ENCODE measurements around the gene CAB39. TPM values are rescaled to one million over a fixed set of nuclear protein-coding genes. Genes with fewer than 3 reads are reported as not detected.
A peak's percentile ranks its signal among the peaks of the same experiment; 100 is the strongest.

Gene CAB39
- total RNA-seq (10 to 100 TPM; 83.6 to 100.0 (median 89.6) TPM), polyA plus RNA-seq (47.2 TPM)
- long read RNA-seq, donor 1, transcript CAB39-201 (9 exons, 3,826 nt), result major isoform, 236 of 256 reads
- long read RNA-seq, donor 1, partial matches to known transcripts, result 11 of 256 reads
- long read RNA-seq, donor 1, other reads (novel, unspliced or antisense), result 6 of 256 reads
- long read RNA-seq, donor 2, transcript CAB39-201 (9 exons, 3,826 nt), result major isoform, 119 of 132 reads
- long read RNA-seq, donor 2, partial matches to known transcripts, result 4 of 132 reads
- long read RNA-seq, donor 2, other reads (novel, unspliced or antisense), result 7 of 132 reads
- long read RNA-seq, donor 3, transcript CAB39-201 (9 exons, 3,826 nt), result major isoform, 27 of 61 reads
- long read RNA-seq, donor 3, transcript CAB39-202 (9 exons, 1,626 nt), result minor isoform, 15 of 61 reads
- long read RNA-seq, donor 3, partial matches to known transcripts, result 19 of 61 reads
- long read RNA-seq, donor 3, other reads (novel, unspliced or antisense), result 0 of 61 reads
- long read RNA-seq, donor 4, transcript CAB39-201 (9 exons, 3,826 nt), result major isoform, 137 of 148 reads
- long read RNA-seq, donor 4, partial matches to known transcripts, result 5 of 148 reads
- long read RNA-seq, donor 4, other reads (novel, unspliced or antisense), result 4 of 148 reads

DNA sequence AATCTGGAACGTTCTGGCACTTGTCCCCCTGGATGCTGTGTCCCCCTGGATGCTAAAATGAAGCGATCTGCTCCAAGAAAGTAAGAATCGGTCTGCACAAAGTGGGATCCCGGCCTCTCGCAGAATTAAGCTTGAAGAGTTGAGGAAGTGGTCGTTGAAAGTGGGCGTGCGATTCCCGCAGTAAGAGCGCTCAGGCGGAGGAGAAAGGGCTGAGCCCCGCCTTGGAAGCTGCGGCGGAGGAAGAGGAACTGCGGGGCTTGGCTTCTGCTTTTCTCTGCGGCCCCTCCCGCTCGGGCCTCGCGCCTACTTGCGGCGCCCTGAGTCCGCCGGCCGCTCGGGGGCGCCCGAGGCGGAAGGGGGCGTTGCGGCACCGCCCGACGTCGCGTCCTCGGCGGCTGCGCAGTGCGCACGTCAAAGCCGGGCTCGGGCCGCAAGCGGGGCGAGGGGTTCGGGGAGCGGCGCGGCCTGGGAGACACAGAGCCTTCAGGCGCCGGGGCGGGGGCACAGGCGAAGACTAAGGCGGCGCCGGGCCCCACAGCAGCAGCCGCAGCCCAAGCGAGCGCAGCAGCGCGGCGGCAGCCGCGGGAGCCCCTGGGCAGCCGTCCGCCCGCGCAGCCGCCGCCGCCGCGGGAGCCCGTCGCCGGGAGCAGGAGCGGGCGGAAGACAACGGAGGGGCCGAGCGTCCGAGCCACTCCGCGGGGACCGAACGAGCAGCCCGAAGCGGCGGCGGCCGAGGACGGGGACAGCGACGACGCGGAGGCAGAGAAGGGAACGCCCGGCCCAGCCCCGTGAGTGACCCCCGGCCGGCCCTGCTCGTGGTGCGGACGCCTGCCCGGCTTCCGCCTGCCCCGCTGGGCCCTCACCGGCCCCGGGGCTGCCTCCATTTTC lies at the start of gene CAB39:
Gene CAB39 (plus strand): TSS at position 400 of the 888 bp plus-strand sequence. CDS start 47,160 bp downstream, outside the sequence.
- under 1% methylated on average over 110 of the region's 110 CpGs for WGBS
- H3K27ac ChIP-seq (ENCODE audit: low read length), result peak within 1 kb of the TSS; percentile 90
- intact Hi-C loops (cut with DNase I), result loop anchor here (5.0 to 10.0 kb wide), 2 partner anchors 82 to 85 kb away; no protein-coding TSS in a partner anchor
- H3K9me3 ChIP-seq (ENCODE audit: control insufficient read depth, low read length), result no peaks in the 10 kb centered on the region
- H3K27me3 ChIP-seq (ENCODE audit: control insufficient read depth, insufficient read depth), result no peaks in the 10 kb centered on the region
- DNase-seq, result peak; percentile 90 to 96 (median 95)
- peak; percentile 96 for ATAC-seq
- H3K4me3 ChIP-seq (ENCODE audit: low read length), result peak within 1 kb of the TSS; percentile 100
- peaks cover 10% of the 10 kb centered on the region for H3K4me1 ChIP-seq (ENCODE audit: control insufficient read depth, insufficient read depth, low read length)

DNA sequence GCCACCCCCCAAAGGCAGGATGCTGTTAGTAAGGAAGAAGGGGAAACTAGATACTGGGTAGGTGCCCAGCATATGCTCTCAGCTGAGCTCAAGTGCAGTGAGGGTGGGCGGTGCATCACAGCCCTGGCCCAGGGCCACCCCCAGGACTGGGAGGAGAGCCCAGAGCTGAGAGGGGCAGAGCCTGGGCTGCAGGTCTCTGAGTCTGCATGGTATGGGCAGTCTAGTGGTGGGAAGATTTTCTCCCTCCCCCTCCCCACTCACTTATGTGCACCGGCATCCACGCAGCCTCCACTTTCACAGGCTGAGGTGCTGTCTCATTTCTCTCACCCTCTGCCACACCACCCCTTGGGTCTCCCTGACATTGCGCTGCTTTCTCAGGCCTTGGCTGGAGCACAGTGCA lies 48.5 kb upstream of the CAB39 start:
- Histone ChIP-seq H3K4me3 (ENCODE audit: low read length) (no peak overlapping the region), H3K4me1 (ENCODE audit: control insufficient read depth, insufficient read depth, low read length) (peaks cover 6% of the 10 kb centered on the region)

DNA sequence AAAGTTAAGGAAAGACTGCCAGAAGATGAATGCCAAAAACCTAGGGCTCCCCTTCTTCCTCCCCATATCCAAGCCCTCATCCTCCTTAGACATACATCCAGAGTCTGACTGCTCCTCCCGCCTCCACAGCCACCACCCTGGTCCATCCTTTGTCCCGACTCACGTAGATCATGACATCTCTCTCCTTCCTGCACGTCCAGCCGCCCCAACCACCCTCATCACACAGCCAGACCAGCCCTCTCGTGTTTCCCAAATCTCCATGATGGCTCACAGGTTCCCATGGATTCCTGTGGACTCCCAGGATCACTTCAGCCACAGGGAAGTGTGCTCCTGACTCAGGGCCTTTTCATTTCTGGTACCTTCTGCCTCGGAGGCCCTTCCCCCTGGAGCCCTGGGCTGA lies 47.8 kb upstream of the CAB39 start:
- intact Hi-C loops (cut with DNase I), result no loop called here
- Histone ChIP-seq H3K9me3 (ENCODE audit: control insufficient read depth, low read length) (no peaks in the 10 kb centered on the region), H3K27me3 (ENCODE audit: control insufficient read depth, insufficient read depth) (no peaks in the 10 kb centered on the region), H3K27ac (ENCODE audit: low read length) (no peak overlapping the region), H3K4me1 (ENCODE audit: control insufficient read depth, insufficient read depth, low read length) (peaks cover 8% of the 10 kb centered on the region), H3K4me3 (ENCODE audit: low read length) (no peak overlapping the region)
- DNase-seq, result no peak
- no peak for ATAC-seq
- 83% methylated on average over 7 of the region's 7 CpGs for WGBS

More for the DNA sequence above, 48.5 kb upstream of the CAB39 start:
- intact Hi-C loops (cut with DNase I), result no loop called here
- ATAC-seq, result peak; percentile 55 to 59
- Histone ChIP-seq H3K9me3 (ENCODE audit: control insufficient read depth, low read length) (no peaks in the 10 kb centered on the region), H3K27ac (ENCODE audit: low read length) (no peak overlapping the region), H3K27me3 (ENCODE audit: control insufficient read depth, insufficient read depth) (no peaks in the 10 kb centered on the region)
- DNase-seq, result peak; percentile 42 to 86 (median 75)
- 48% methylated on average over 4 of the region's 4 CpGs for WGBS

DNA sequence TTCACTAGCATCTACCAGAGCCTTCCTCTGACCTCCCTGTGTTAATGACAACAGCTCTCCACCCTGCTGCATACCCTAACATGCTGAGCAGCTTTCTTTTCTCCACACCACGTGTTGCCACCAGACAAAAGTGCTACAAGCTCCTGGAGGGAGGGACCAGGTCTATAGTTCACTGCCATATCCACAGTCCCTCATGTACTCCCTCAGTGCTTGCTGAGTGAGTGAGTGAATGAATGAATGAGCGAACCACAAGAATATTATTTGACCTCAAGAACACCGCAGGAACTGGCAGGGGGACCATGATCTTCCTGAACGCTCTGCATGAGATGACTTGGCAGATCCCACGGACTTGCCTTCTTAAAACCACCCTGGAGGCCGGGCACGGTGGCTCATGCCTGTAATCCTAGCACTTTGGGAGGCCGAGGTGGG lies 47.4 kb upstream of the CAB39 start:
- no peak overlapping the region for H3K27ac ChIP-seq (ENCODE audit: low read length)
- H3K27me3 ChIP-seq (ENCODE audit: control insufficient read depth, insufficient read depth), result no peaks in the 10 kb centered on the region
- 78% methylated on average over 8 of the region's 8 CpGs for WGBS
- no peaks in the 10 kb centered on the region for H3K9me3 ChIP-seq (ENCODE audit: control insufficient read depth, low read length)
- DNase-seq (no peak), ATAC-seq (no peak)
- H3K4me3 ChIP-seq (ENCODE audit: low read length), result no peak overlapping the region
- peaks cover 7% of the 10 kb centered on the region for H3K4me1 ChIP-seq (ENCODE audit: control insufficient read depth, insufficient read depth, low read length)
- intact Hi-C loops (cut with DNase I), result no loop called here

DNA sequence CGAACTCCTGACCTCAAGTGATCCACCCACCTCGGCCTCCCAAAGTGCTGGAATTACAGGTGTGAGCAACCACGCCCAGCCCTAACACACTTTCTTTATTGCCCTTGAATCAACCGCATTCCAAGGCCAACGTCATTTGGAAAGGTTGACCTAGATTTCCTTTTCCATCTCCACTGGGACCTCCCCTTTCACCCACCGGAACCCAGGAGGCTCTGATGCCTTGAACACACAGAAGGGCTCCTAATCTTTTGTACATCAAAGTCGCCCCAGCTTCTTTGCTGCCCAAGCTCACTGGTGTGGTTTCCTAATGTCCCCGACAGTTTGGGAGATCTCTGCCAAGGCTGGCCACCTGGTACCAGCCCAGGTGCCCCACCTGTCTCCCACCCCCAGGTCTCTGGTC lies 46.2 kb upstream of the CAB39 start:
- no peaks in the 10 kb centered on the region for H3K27me3 ChIP-seq (ENCODE audit: control insufficient read depth, insufficient read depth)
- H3K4me1 ChIP-seq (ENCODE audit: control insufficient read depth, insufficient read depth, low read length), result peaks cover 6% of the 10 kb centered on the region
- H3K4me3 ChIP-seq (ENCODE audit: low read length), result no peak overlapping the region
- no peaks in the 10 kb centered on the region for H3K9me3 ChIP-seq (ENCODE audit: control insufficient read depth, low read length)
- no peak for DNase-seq
- no peak overlapping the region for H3K27ac ChIP-seq (ENCODE audit: low read length)
- WGBS, result 74% methylated on average over 8 of the region's 8 CpGs
- intact Hi-C loops (cut with DNase I), result no loop called here
- no peak for ATAC-seq

DNA sequence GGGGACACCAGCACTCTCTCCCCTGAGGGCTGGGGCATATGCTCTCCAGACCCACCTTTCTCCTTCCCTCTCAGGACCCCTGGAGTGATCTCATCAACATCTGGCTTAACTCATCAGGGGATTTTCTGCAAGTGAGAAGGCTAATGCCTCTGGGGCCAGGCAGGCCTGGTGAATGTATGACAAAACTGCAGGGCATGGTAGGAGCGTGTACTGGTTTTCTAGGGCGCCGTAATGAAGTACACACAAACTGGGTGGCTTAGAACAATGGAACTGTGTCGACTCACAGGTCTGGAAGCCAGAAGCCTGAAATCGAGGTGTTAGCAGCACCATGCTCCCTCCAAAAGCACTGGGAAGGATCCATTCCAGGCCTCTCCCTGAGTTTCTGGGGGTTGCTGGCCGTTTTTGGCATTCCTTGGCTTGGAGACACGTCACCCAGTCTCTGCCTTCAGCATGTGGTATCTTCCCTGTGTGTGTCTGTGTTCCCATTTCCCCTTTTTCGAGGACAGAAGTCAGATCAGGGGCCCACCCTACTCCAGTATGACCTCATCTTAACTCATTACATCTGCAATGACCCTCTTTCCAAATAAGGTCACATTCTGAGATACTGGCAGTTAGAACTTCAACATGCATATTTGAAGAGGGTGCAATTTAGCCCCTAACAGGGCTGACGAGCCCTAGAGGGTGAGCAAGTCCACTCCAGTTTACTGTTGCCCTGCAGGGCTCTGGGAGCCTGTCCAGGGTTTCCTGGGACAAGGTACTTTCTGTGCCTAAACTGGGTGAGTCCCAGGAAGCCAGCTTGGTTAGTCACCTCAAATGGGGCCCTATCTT lies 45.5 kb upstream of the CAB39 start:
- DNase-seq, result no peak
- peak in 1 of 2 donors; percentile 32 for ATAC-seq
- WGBS, result 61% methylated on average over 9 of the region's 9 CpGs
- Histone ChIP-seq H3K4me1 (ENCODE audit: control insufficient read depth, insufficient read depth, low read length) (peaks cover 6% of the 10 kb centered on the region), H3K27ac (ENCODE audit: low read length) (no peak overlapping the region), H3K9me3 (ENCODE audit: control insufficient read depth, low read length) (no peaks in the 10 kb centered on the region), H3K27me3 (ENCODE audit: control insufficient read depth, insufficient read depth) (no peaks in the 10 kb centered on the region), H3K4me3 (ENCODE audit: low read length) (no peak overlapping the region)
- intact Hi-C loops (cut with DNase I), result no loop called here

DNA sequence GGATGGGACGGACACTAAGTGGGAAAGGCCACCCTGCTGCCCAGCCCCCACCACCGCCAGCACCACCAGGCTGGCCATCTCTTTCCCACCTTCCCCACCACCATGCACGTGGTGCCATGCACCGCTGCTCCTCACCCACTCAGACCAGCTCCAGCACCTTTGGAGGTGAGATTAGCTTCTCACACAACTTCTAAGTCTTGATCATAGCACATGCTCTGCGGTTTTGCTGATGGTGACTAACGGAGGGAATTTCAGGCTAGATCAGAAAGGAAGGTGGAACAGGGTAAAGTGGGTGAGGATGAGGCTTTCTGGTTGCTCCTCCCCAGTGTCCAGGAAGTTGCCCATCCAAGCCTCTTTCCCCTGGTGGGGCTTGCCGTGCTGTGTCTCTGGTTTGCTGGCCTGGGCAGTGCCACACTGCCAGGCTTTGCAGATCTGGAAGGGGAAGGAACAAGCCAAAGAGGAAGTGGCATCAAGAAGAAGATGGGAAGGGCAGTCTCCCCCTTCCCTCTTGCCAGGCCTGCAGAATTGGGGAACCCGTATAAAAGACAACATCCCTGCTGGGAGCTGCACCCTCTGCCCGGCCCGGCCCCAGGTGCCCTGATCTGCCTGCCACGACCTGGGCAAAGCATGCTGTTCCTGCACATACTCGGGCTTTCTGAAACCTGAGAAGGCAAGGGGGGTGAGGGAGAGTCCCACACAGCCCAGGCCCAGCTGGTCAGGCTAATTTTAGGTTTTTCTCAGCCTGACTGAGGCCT lies 44.3 kb upstream of the CAB39 start:
- no peak overlapping the region for H3K4me3 ChIP-seq (ENCODE audit: low read length)
- intact Hi-C loops (cut with DNase I), result no loop called here
- WGBS, result 64% methylated on average over 12 of the region's 12 CpGs

DNA sequence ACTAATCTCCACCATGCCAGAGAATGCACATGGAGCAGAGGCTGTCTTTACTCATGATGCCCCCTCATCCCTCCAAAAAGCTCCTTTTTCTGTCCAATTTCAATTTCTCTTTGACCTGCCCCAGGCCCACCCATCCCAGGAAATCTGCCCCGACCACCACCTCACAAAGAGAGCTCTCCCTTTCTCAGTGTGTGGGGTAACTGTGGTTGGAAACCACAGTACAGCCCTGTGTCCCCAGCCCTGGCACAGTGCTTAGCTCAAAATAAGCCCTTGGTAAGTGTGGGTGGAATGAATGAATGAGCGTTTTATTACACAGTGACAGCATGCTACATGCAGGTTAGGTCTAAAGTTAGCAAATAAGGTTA lies 43.7 kb upstream of the CAB39 start:
- intact Hi-C loops (cut with DNase I), result no loop called here
- H3K27me3 ChIP-seq (ENCODE audit: control insufficient read depth, insufficient read depth), result no peaks in the 10 kb centered on the region
- DNase-seq, result no peak
- H3K4me3 ChIP-seq (ENCODE audit: low read length), result no peak overlapping the region
- H3K4me1 ChIP-seq (ENCODE audit: control insufficient read depth, insufficient read depth, low read length), result peaks cover 6% of the 10 kb centered on the region
- H3K27ac ChIP-seq (ENCODE audit: low read length), result peak overlapping the region; percentile 70
- H3K9me3 ChIP-seq (ENCODE audit: control insufficient read depth, low read length), result no peaks in the 10 kb centered on the region
- 77% methylated on average over 2 of the region's 2 CpGs for WGBS
- no peak for ATAC-seq

More for the DNA sequence above, 44.3 kb upstream of the CAB39 start:
- DNase-seq (peak; percentile 32 to 82 (median 68)), ATAC-seq (peak; percentile 60 to 77)
- peaks cover 6% of the 10 kb centered on the region for H3K4me1 ChIP-seq (ENCODE audit: control insufficient read depth, insufficient read depth, low read length)
- no peaks in the 10 kb centered on the region for H3K27me3 ChIP-seq (ENCODE audit: control insufficient read depth, insufficient read depth)
- no peaks in the 10 kb centered on the region for H3K9me3 ChIP-seq (ENCODE audit: control insufficient read depth, low read length)
- H3K27ac ChIP-seq (ENCODE audit: low read length), result no peak overlapping the region

DNA sequence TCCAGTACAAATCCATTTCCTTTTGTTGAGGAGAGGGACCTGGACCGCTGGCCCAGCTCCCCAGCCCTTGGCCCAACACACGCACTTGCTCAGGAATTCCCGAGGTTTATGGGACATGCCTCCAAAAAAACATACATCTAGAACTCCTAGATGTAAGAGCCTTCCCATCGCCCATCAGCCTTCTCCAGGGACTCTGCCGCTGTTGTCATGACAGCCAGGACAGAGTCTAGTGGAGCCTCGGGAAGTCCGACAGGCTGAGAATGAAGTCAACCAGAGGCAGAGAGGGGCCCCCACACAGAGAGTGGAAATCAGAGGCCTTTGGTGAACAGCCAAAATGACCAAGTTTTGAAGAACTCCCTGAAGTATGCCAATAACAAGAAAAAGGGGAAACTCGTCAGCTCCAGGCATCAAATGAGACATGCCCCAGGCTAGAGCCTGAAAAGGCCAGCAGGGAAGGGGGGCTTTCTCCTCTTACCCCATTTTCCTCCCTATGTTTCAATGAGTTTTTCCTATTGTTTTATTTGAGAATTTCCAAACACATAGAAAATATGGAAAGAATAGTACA lies 43.2 kb upstream of the CAB39 start:
- H3K4me3 ChIP-seq (ENCODE audit: low read length), result no peak overlapping the region
- ATAC-seq (no peak), DNase-seq (no peak)
- H3K27me3 ChIP-seq (ENCODE audit: control insufficient read depth, insufficient read depth), result no peaks in the 10 kb centered on the region
- intact Hi-C loops (cut with DNase I), result no loop called here
- H3K4me1 ChIP-seq (ENCODE audit: control insufficient read depth, insufficient read depth, low read length), result peaks cover 6% of the 10 kb centered on the region
- no peaks in the 10 kb centered on the region for H3K9me3 ChIP-seq (ENCODE audit: control insufficient read depth, low read length)
- no peak overlapping the region for H3K27ac ChIP-seq (ENCODE audit: low read length)
- 66% methylated on average over 8 of the region's 8 CpGs for WGBS
